HepG2 (cell line): Measurements from ENCODE around the gene ARL9. TPM values are rescaled to one million over a fixed set of nuclear protein-coding genes. Genes with fewer than 3 reads are reported as not detected.

Source experiments
- ATF2 ChIP-seq: sonication (generic); formaldehyde crosslinking; IDR thresholded peaks from 2 replicates; pipeline ENCODE4 v1.4.0; 2020; ENCODE audit warnings: missing genetic modification reagents
- BRCA1 ChIP-seq: sonication (generic); formaldehyde crosslinking; IDR thresholded peaks from 2 replicates; pipeline ENCODE4 v1.4.0; 2020; ENCODE audit warnings: missing genetic modification reagents
- EED ChIP-seq: sonication (generic); formaldehyde crosslinking; IDR thresholded peaks from 2 replicates; pipeline ENCODE4 v1.5.0; 2020; ENCODE audit warnings: mild to moderate bottlenecking, missing genetic modification reagents
- HDAC6 ChIP-seq: fragments of 200-600 bp; sonication (generic); IDR thresholded peaks from 2 replicates; pipeline ENCODE4 v1.7.0; 2017; ENCODE audit warnings: mild to moderate bottlenecking, antibody characterized with exemption, low read length, low read depth
- HMG20A ChIP-seq: IDR thresholded peaks from 2 replicates; pipeline ENCODE4 v1.6.1; 2016; ENCODE audit warnings: borderline replicate concordance
- IRF1 ChIP-seq: sonication (generic); formaldehyde crosslinking; IDR thresholded peaks from 2 replicates; pipeline ENCODE4 v1.4.0; 2020; ENCODE audit warnings: low read depth, mild to moderate bottlenecking, missing genetic modification reagents
- NFKB2 ChIP-seq: sonication (generic); formaldehyde crosslinking; IDR thresholded peaks from 2 replicates; pipeline ENCODE4 v1.4.0; 2020; ENCODE audit warnings: missing genetic modification reagents, borderline replicate concordance
- NFKBIZ ChIP-seq: IDR thresholded peaks from 2 replicates; pipeline ENCODE4 v1.6.1; 2018; ENCODE audit warnings: missing genetic modification reagents, missing compliant biosample characterization
- RFX3 ChIP-seq: IDR thresholded peaks from 2 replicates; pipeline ENCODE4 v1.6.1; 2016; ENCODE audit warnings: missing biosample characterization, missing genetic modification reagents
- ZBTB46 ChIP-seq: sonication (generic); formaldehyde crosslinking; IDR thresholded peaks from 2 replicates; pipeline ENCODE4 v1.4.0; 2020; ENCODE audit warnings: mild to moderate bottlenecking, missing genetic modification reagents, borderline replicate concordance
- ZGPAT ChIP-seq: IDR thresholded peaks from 2 replicates; pipeline ENCODE4 v1.6.1; 2016; ENCODE audit warnings: mild to moderate bottlenecking
- ZNF567 ChIP-seq: sonication (generic); formaldehyde crosslinking; IDR thresholded peaks from 2 replicates; pipeline ENCODE4 v1.8.1; 2023; ENCODE audit warnings: mild to moderate bottlenecking, missing genetic modification reagents, borderline replicate concordance
- polyA plus RNA-seq, 8 experiments: library from polyadenylated mRNA; depleted of rRNA in 3 of 8; stranded (reverse) in 7 of 8; unstranded in 1 of 8; fragments of >200 nt; fragmentation: Illumina TruSeq in 4 of 8; extraction: Trizol in 4 of 8; gene quantifications; 2 replicates each; pipeline versions ENCODE4 v1.2.1 to v1.2.3, GENCODE V29; 2011 to 2016; ENCODE audit warnings: low read depth in 4 of 8, missing spikeins in 1 of 8, mixed read lengths in 1 of 8; ENCODE audit not compliant: insufficient read depth in 1 of 8
- total RNA-seq, 5 experiments: library from RNA; depleted of rRNA; stranded (reverse); fragments of >200 nt; fragmentation: Illumina TruSeq; extraction: Trizol; gene quantifications; 2 replicates each; pipeline ENCODE4 v1.2.3, GENCODE V29; 2016; ENCODE audit warnings: low read depth in 1 of 5
- TF ChIP-seq, protein P1 (sequence below): sonication (generic); formaldehyde crosslinking; IDR thresholded peaks from 2 replicates; pipeline ENCODE4 v1.5.0; 2020; ENCODE audit warnings: mild to moderate bottlenecking, missing genetic modification reagents, borderline replicate concordance
- TF ChIP-seq, protein P2 (sequence below): sonication (generic); formaldehyde crosslinking; IDR thresholded peaks from 2 replicates; pipeline ENCODE4 v1.4.0; 2020; ENCODE audit warnings: mild to moderate bottlenecking, missing genetic modification reagents

Gene ARL9
- total and polyA plus RNA-seq, 2 of the 13 experiments (the other 11 are each of a cell fraction or from before 2014, with no cell fraction given): not detected

DNA sequence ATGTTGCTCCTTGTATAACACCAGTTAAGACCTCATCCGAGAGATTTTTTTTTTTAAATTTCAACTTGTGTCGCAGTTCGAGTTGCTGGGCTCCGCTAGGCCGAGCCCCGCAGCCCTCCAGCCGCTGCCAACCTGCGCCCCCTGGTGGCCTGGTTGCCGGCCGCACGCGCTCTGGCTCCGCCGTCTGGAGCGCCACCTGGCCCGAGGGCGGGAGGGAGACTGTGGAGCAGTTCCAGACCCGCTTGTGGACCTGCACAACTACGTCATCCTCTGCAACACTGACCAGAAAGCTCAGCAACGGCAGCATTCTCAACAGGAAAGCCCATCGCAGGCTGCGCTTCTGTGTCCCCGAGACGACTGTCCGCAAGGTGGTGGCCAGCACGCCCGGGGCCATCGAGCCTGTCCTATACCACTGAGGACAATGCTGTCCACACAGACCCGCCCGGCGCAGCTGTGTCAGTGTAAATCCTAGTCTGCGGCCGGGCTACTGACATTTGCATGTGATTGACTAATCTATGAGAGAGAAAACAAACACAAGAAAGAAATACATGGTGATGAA is 39.1 kb downstream of the ARL9 start (continued):
- TF ChIP-seq ZBTB46 (CRISPR knock-in tag) (no peak), ZGPAT (CRISPR knock-in tag) (peak; percentile 79), HDAC6 (no peak), EED (no peak), ATF2 (peak; percentile 93), RFX3 (CRISPR knock-in tag) (no peak), BRCA1 (peak; percentile 85), IRF1 (CRISPR knock-in tag) (no peak), ZNF567 (0 out of 2 replicates have a peak, but pooled peaks have one; percentile 43), HMG20A (peak; percentile 40; the same call in 1 of the 2 replicates), NFKB2 (CRISPR knock-in tag) (peak; percentile 72; the same call in 1 of the 2 replicates), NFKBIZ (CRISPR knock-in tag) (peak; percentile 49; the same call in 1 of the 2 replicates)
- TF ChIP-seq, protein P1, sequence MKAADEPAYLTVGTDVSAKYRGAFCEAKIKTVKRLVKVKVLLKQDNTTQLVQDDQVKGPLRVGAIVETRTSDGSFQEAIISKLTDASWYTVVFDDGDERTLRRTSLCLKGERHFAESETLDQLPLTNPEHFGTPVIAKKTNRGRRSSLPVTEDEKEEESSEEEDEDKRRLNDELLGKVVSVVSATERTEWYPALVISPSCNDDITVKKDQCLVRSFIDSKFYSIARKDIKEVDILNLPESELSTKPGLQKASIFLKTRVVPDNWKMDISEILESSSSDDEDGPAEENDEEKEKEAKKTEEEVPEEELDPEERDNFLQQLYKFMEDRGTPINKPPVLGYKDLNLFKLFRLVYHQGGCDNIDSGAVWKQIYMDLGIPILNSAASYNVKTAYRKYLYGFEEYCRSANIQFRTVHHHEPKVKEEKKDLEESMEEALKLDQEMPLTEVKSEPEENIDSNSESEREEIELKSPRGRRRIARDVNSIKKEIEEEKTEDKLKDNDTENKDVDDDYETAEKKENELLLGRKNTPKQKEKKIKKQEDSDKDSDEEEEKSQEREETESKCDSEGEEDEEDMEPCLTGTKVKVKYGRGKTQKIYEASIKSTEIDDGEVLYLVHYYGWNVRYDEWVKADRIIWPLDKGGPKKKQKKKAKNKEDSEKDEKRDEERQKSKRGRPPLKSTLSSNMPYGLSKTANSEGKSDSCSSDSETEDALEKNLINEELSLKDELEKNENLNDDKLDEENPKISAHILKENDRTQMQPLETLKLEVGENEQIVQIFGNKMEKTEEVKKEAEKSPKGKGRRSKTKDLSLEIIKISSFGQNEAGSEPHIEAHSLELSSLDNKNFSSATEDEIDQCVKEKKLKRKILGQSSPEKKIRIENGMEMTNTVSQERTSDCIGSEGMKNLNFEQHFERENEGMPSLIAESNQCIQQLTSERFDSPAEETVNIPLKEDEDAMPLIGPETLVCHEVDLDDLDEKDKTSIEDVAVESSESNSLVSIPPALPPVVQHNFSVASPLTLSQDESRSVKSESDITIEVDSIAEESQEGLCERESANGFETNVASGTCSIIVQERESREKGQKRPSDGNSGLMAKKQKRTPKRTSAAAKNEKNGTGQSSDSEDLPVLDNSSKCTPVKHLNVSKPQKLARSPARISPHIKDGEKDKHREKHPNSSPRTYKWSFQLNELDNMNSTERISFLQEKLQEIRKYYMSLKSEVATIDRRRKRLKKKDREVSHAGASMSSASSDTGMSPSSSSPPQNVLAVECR: peak; percentile 71; the same call in 1 of the 2 replicates
- TF ChIP-seq, protein P2, sequence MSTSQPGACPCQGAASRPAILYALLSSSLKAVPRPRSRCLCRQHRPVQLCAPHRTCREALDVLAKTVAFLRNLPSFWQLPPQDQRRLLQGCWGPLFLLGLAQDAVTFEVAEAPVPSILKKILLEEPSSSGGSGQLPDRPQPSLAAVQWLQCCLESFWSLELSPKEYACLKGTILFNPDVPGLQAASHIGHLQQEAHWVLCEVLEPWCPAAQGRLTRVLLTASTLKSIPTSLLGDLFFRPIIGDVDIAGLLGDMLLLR: no peak
